ENCODE results near the gene PTN.

The PTN gene

GRCh38 chr7:137343281-137343841, at the start of gene PTN:
TSS of gene PTN (minus strand) at chr7:137343733. CDS start at chr7:137254973, 88,760 bp downstream.
- DNase-seq (ENCODE audit: low read depth): no peak

GRCh38 chr7:137390076-137390475, 46.5 kb upstream of the PTN start:
- DNase-seq (ENCODE audit: low read depth): no peak

GRCh38 chr7:137388916-137389315, 45.4 kb upstream of the PTN start:
- no peak for DNase-seq (ENCODE audit: low read depth)

- no peak for DNase-seq (ENCODE audit: low read depth)
These were observed 43.4 kb upstream of the PTN start for GRCh38 chr7:137386966-137387365.

GRCh38 chr7:137381045-137381444, 37.5 kb upstream of the PTN start:
- no peak for DNase-seq (ENCODE audit: low read depth)

- no peak for DNase-seq (ENCODE audit: low read depth)
These were observed 30.0 kb upstream of the PTN start for GRCh38 chr7:137373507-137373906.

DNA sequence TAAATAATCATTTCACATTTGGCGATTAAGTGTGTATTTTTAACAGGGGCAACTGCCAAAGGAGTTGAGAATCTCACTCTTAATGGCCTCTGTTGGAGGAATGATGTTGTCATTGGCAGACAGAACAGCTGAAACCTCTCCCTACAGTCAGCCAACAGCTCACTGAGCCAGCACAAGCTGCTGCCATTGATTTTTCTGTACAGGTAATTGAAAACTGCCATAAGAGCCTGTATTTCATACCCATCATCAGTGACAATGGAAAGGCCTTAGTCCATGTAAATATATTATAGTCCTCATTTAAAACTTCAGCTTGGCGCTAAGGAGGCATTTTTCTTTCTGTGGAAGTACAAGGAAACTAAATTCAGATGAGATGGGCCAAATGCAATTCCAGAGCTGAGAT, 28.1 kb upstream of the PTN start:
- no peak for DNase-seq (ENCODE audit: low read depth)

DNA sequence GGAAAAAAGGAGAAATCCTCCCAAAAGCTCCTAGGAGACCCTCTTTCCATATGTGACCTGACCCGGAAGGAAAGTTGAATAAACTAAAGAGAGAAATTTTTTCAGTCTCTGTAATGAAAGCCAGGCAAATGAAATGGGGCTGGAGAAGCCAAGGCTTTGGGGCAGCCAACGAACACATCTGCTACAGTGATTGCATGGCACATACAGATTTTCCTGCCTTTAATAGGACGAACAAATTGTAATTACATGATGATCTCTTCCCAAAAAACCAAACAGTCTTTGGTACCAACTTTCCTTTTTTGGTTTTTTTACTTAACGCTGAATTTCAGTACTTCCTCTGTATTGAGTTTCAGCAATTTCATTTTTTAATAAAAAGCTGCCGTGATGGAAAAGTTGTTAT, 23.5 kb upstream of the PTN start:
- DNase-seq (ENCODE audit: low read depth): no peak

GRCh38 chr7:137363683-137364082, 20.1 kb upstream of the PTN start:
- DNase-seq (ENCODE audit: low read depth): no peak

DNA sequence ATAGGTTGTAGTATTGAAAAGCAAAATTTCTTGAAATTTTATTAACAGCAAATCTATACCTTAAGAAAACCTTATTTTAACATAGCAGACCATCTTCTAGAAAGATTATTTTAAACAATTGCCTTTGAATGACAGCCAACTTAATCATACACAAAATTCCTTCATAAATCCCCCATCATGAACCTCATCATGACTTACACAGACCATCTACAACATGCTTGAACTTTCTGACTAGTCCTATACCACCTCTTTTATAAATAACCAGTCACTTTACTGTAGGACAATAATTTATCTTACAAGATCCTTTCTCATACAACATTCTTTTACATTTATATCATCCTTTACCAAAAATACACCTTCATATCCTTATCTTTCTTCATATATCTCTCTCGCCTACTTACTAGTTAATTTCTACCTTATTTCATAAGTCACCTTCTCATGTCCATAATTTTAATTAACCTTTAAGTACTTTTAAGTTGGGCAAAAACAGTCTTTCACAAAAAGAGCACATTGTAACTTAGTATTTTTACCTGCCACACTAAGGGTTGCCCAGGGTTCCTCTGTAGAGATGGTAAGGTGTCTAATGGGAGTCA, 16.6 kb upstream of the PTN start:
- DNase-seq (ENCODE audit: low read depth): no peak

DNA sequence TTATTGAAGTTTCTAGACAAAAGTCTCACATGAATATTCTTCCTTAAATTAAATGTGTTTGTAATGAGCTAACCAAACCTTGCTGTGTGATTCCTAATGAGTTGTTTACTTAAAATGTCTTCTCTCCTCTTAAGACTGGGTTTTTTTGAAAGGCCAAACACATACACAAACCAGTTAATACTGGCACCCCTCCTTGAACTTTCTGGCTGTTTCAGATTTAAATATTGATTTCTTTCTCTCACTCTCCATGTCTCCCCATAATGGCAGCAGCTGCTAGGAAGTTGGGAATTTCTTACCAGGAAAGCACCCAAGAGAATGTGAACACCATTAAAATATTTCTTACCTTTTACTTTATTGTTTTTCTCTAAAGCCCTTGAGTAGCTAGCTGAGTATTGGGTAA, 11.4 kb upstream of the PTN start:
- no peak for DNase-seq (ENCODE audit: low read depth)

- DNase-seq (ENCODE audit: low read depth): no peak
These were observed 10.9 kb upstream of the PTN start for GRCh38 chr7:137354396-137354795.

GRCh38 chr7:137351941-137352340, 8.4 kb upstream of the PTN start:
- DNase-seq (ENCODE audit: low read depth): no peak

GRCh38 chr7:137345799-137346449, 2.4 kb upstream of the PTN start:
- no peak for DNase-seq (ENCODE audit: low read depth)

- no peak for DNase-seq (ENCODE audit: low read depth)
These were observed 688 bp downstream of the PTN start for GRCh38 chr7:137342828-137343261.

- DNase-seq (ENCODE audit: low read depth): no peak
These were observed 1.3 kb downstream of the PTN start for GRCh38 chr7:137342265-137342664.

- no peak for DNase-seq (ENCODE audit: low read depth)
These were observed 5.6 kb downstream of the PTN start for GRCh38 chr7:137337902-137338301.

- DNase-seq (ENCODE audit: low read depth): no peak
These were observed 7.7 kb downstream of the PTN start for GRCh38 chr7:137335814-137336213.

DNA sequence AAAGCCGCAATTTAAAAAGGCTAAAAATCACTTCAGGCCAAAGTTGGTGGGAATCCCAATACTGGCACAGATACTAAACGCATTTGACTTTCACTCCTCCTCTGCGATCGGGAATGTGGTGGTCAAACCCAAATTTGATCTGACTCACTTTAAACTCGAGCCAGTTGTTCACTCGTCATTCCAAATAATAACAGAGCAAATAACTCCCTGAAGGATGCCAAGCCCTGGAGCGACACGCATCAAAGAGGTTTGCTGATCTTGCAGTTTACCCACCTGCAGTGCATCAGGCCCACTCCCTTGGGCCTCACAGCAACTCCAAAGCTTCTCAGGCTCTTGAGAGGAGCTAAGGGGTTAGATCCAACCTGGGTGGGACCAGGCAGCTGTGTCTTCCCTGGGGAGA, 12.2 kb downstream of the PTN start:
- no peak for DNase-seq (ENCODE audit: low read depth)

- no peak for DNase-seq (ENCODE audit: low read depth)
These were observed 14.1 kb downstream of the PTN start for GRCh38 chr7:137329411-137329810.

GRCh38 chr7:137328373-137329120, 15.0 kb downstream of the PTN start:
- DNase-seq (ENCODE audit: low read depth): no peak

- no peak for DNase-seq (ENCODE audit: low read depth)
These were observed 17.6 kb downstream of the PTN start for GRCh38 chr7:137325927-137326326.

All from activated T-helper 9 cell treated with anti-CD3 and anti-CD28 coated beads, Interleukin-2, amount 50 U/mL, for 16 hours (primary cell).